GM18873 (cell line): ENCODE measurements around the gene PYM1.
"Not testable (repeated sequence)": the region's sequence is repeated elsewhere in the genome, so short reads cannot be mapped to it uniquely, and the experiment has no call there.

Source experiments
- ATAC-seq: cut with Tn5 transposase; IDR thresholded peaks from one replicate; pipeline ENCODE4 v1.9.1; 2021; ENCODE audit warnings: mild to moderate bottlenecking, moderate library complexity, moderate number of reproducible peaks; ENCODE audit not compliant: unreplicated experiment, low FRiP score

PYM1 gene

GRCh38 chr12:55919032-55919431 lies 8.7 kb downstream of the PYM1 start:
- ATAC-seq = not testable (repeated sequence)

- ATAC-seq = no peak
These were observed 12.2 kb downstream of the PYM1 start for GRCh38 chr12:55915482-55915859.

- no peak for ATAC-seq
These were observed 14.8 kb downstream of the PYM1 start for GRCh38 chr12:55912908-55913307.

- no peak for ATAC-seq
These were observed 18.2 kb downstream of the PYM1 start for GRCh38 chr12:55909513-55909884.

GRCh38 chr12:55908726-55909512 lies 18.8 kb downstream of the PYM1 start:
- no peak for ATAC-seq

GRCh38 chr12:55906056-55906455 lies 21.6 kb downstream of the PYM1 start:
- ATAC-seq = no peak

- ATAC-seq = no peak
These were observed 25.7 kb downstream of the PYM1 start for GRCh38 chr12:55901881-55902490.

- ATAC-seq = no peak
These were observed 28.6 kb downstream of the PYM1 start for GRCh38 chr12:55899082-55899481.

- ATAC-seq = no peak
These were observed 34.0 kb downstream of the PYM1 start for GRCh38 chr12:55893723-55894122.

- no peak for ATAC-seq
These were observed 36.4 kb downstream of the PYM1 start for GRCh38 chr12:55891310-55891709.

GRCh38 chr12:55885113-55885512 lies 42.6 kb downstream of the PYM1 start:
- no peak for ATAC-seq

- ATAC-seq = no peak
These were observed 49.9 kb downstream of the PYM1 start for GRCh38 chr12:55877824-55878223.

GRCh38 chr12:55875704-55876467 lies 51.8 kb downstream of the PYM1 start:
- no peak for ATAC-seq

GRCh38 chr12:55874443-55874842 lies 53.3 kb downstream of the PYM1 start:
- no peak for ATAC-seq

- not testable (repeated sequence) for ATAC-seq
These were observed 61.2 kb downstream of the PYM1 start for GRCh38 chr12:55866454-55867004.

- no peak for ATAC-seq
These were observed 62.4 kb downstream of the PYM1 start for GRCh38 chr12:55865327-55865726.

GRCh38 chr12:55862931-55863330 lies 64.8 kb downstream of the PYM1 start:
- not testable (repeated sequence) for ATAC-seq

GRCh38 chr12:55862286-55862685 lies 65.4 kb downstream of the PYM1 start:
- ATAC-seq = no peak

- ATAC-seq = no peak
These were observed 65.8 kb downstream of the PYM1 start for GRCh38 chr12:55861871-55862270.

GRCh38 chr12:55861396-55861795 lies 66.3 kb downstream of the PYM1 start:
- ATAC-seq = no peak

- no peak for ATAC-seq
These were observed 75.0 kb downstream of the PYM1 start for GRCh38 chr12:55852740-55853139.
